GM12878 (cell line): ENCODE results near the gene PTRH2. TPM values are rescaled to one million over a fixed set of nuclear protein-coding genes. Genes with fewer than 3 reads are reported as not detected.

Source experiments
- ATAC-seq: fragments of 200-7000 bp; cut with Tn5 transposase; 3 replicates; pipeline ENCODE4 v1.9.1; 2020; ENCODE audit warnings: mild to moderate bottlenecking, moderate library complexity
- BruUV-seq: library from RNA; stranded (reverse); fragments of 400-500 nt; replicated peaks from 2 replicates; lab custom pipeline; 2021; lab: Mats Ljungman, UMichigan
- CTCF ChIA-PET: fragments of 300-600 bp; sonication (Branson Sonifier 250); formaldehyde crosslinking; extraction: SDS; loops from one replicate; lab custom pipeline; 2021; ENCODE audit warnings: inconsistent platforms; lab: Yijun Ruan, JAX
- POLR2A ChIA-PET: fragments of 350-600 bp; formaldehyde crosslinking; extraction: SDS; loops from one replicate; lab custom pipeline; 2021; ENCODE audit warnings: inconsistent platforms; lab: Charles Lee
- RAD21 ChIA-PET: fragments of 300-600 bp; sonication (Branson Sonifier 250); formaldehyde crosslinking; loops from one replicate; lab custom pipeline; 2023; ENCODE audit warnings: antibody characterized with exemption; ENCODE audit not compliant: unreplicated experiment; lab: Charles Lee
- SMC1A ChIA-PET: fragments of 300-600 bp; sonication (Branson Sonifier 250); formaldehyde crosslinking; loops from one replicate; lab custom pipeline; 2023; ENCODE audit not compliant: unreplicated experiment, uncharacterized antibody; lab: Charles Lee
- DNase-seq: peaks from one replicate; pipeline ENCODE4 v3.0.0-alpha.2; 2011; ENCODE audit warnings: low read depth, low spot score
- FAIRE-seq: peaks from 3 replicates; lab custom pipeline; 2011; peaks lifted over from hg19 to GRCh38; lab: Jason Lieb, UNC
- H2AFZ ChIP-seq: 2 replicates; pipeline ENCODE4 v1.6.0; 2011; ENCODE audit warnings: low read depth, low read length, control low read depth; ENCODE audit not compliant: control insufficient read depth
- H3K27ac ChIP-seq: 2 replicates; pipeline ENCODE4 v1.5.1; 2011; ENCODE audit warnings: control low read depth; ENCODE audit not compliant: control insufficient read depth, insufficient read depth
- H3K27me3 ChIP-seq, 2 experiments: replicated peaks in 1 of 2; 2 replicates each; pipeline versions ENCODE4 v1.6.0 to v1.6.1; 2011; ENCODE audit warnings: low read length in 1 of 2; ENCODE audit not compliant: control insufficient read depth in 2 of 2, insufficient read depth in 2 of 2
- H3K36me3 ChIP-seq, 2 experiments: 2 replicates each; pipeline ENCODE4 v1.5.1; 2011; ENCODE audit warnings: low read length in 1 of 2; ENCODE audit not compliant: control insufficient read depth in 2 of 2, insufficient read depth in 2 of 2
- H3K4me1 ChIP-seq: 2 replicates; pipeline ENCODE4 v1.6.1; 2011; ENCODE audit warnings: mild to moderate bottlenecking, low read length, moderate library complexity, mixed read lengths; ENCODE audit not compliant: control insufficient read depth, insufficient read depth
- H3K4me2 ChIP-seq: 2 replicates; pipeline ENCODE4 v1.6.0; 2011; ENCODE audit warnings: control low read depth; ENCODE audit not compliant: control insufficient read depth, insufficient read depth
- H3K4me3 ChIP-seq: fragments of 200-600 bp; sonication (generic); 2 replicates; pipeline ENCODE4 v1.5.1; 2016
- H3K79me2 ChIP-seq: 2 replicates; pipeline ENCODE4 v1.6.0; 2011; ENCODE audit warnings: low read length; ENCODE audit not compliant: control insufficient read depth, insufficient read depth
- H3K9ac ChIP-seq: 2 replicates; pipeline ENCODE4 v1.8.0; 2011; ENCODE audit warnings: low read length, control low read depth, mixed read lengths; ENCODE audit not compliant: control insufficient read depth, insufficient read depth
- H3K9me3 ChIP-seq: replicated peaks from 3 replicates; pipeline ENCODE4 v1.5.1; 2011; ENCODE audit warnings: mild to moderate bottlenecking, low read length; ENCODE audit not compliant: control insufficient read depth, insufficient read depth
- H4K20me1 ChIP-seq: 2 replicates; pipeline ENCODE4 v1.6.0; 2011; ENCODE audit not compliant: control insufficient read depth, insufficient read depth
- ATF7 ChIP-seq: fragments of 450-650 bp; IDR thresholded peaks from 2 replicates; pipeline ENCODE4 v1.6.1; 2016; ENCODE audit warnings: low read depth, mild to moderate bottlenecking
- EP300 ChIP-seq, 2 experiments: fragments of 150-350 bp in 1 of 2; IDR thresholded peaks; 2 replicates each; pipeline ENCODE4 v1.6.1; 2011 to 2012; ENCODE audit warnings: low read depth in 2 of 2, low read length in 2 of 2, borderline replicate concordance in 1 of 2, improper control_type of control experiment in 1 of 2, inconsistent platforms in 1 of 2; ENCODE audit not compliant: control insufficient read depth in 1 of 2
- IRF4 ChIP-seq: IDR thresholded peaks from 2 replicates; pipeline ENCODE4 v1.6.1; 2011; ENCODE audit warnings: low read depth, low read length
- NFYB ChIP-seq: IDR thresholded peaks from 2 replicates; pipeline ENCODE4 v1.6.1; 2011; ENCODE audit warnings: low read depth, mild to moderate bottlenecking, low read length, improper control_type of control experiment, moderate library complexity; ENCODE audit not compliant: insufficient read depth
- PML ChIP-seq: IDR thresholded peaks from 2 replicates; pipeline ENCODE4 v1.6.1; 2012; ENCODE audit warnings: low read length, inconsistent platforms
- RCOR1 ChIP-seq: conservative IDR thresholded peaks from 2 replicates; pipeline ENCODE4 v1.6.1; 2012; ENCODE audit warnings: low read depth, low read length, improper control_type of control experiment
- ZSCAN29 ChIP-seq: fragments of 450-650 bp; IDR thresholded peaks from 2 replicates; pipeline ENCODE4 v1.6.1; 2017; ENCODE audit warnings: mild to moderate bottlenecking, moderate library complexity
- WGBS: methylation state at CpG from one replicate; pipeline ENCODE4 v1.1.6; 2016; ENCODE audit warnings: low lambda C conversion rate; ENCODE audit not compliant: insufficient replicate concordance, insufficient coverage; ENCODE audit errors: missing lambda C conversion rate; 5-methylcytosine and 5-hydroxymethylcytosine counted together
- in situ Hi-C: fragments of 300-500 bp; cut with MboI; formaldehyde crosslinking; loops from 9 replicates; pipeline ENCODE4 v1.14.3; 2018; ENCODE audit warnings: mixed read lengths
- intact Hi-C: fragments of 100-400 bp; cut with micrococcal nuclease; formaldehyde crosslinking; loops from one replicate; pipeline ENCODE4 v1.14.2; 2022; ENCODE audit not compliant: unreplicated experiment
- polyA plus RNA-seq, 11 experiments: library from polyadenylated mRNA; depleted of rRNA in 4 of 11; unstranded in 6 of 11; stranded (reverse) in 5 of 11; fragments of >200 nt; fragmentation: Nextera tagmentation in 4 of 11; fragmentation: Illumina TruSeq in 1 of 11; extraction: Ambion mirVana in 4 of 11; extraction: Trizol in 1 of 11; gene quantifications; 1 replicate in 1 of 11; 2 replicates in 10 of 11; pipeline versions ENCODE4 v1.2.1 to v1.2.3, GENCODE V29; 2011 to 2016; ENCODE audit warnings: inconsistent platforms in 2 of 11, missing spikeins in 2 of 11, low read depth in 1 of 11
- total RNA-seq, 4 experiments: library from RNA; depleted of rRNA in 3 of 4; stranded (reverse); fragments of >200 nt in 3 of 4; fragmentation: Illumina TruSeq in 1 of 4; extraction: Trizol in 1 of 4; gene quantifications; 2 replicates each; pipeline versions ENCODE4 v1.2.1 to v1.2.3, GENCODE V29; 2013 to 2021
- TF ChIP-seq, protein P1 (sequence below): fragments of 450-650 bp; IDR thresholded peaks from 2 replicates; pipeline ENCODE4 v1.6.1; 2017; ENCODE audit warnings: antibody characterized with exemption, mild to moderate bottlenecking, moderate library complexity

Gene PTRH2
- total and polyA plus RNA-seq, 10 of the 15 experiments (the other 5 are each of a cell fraction or from before 2014, with no cell fraction given): 37.7 to 156 (median 63.4) TPM

DNA sequence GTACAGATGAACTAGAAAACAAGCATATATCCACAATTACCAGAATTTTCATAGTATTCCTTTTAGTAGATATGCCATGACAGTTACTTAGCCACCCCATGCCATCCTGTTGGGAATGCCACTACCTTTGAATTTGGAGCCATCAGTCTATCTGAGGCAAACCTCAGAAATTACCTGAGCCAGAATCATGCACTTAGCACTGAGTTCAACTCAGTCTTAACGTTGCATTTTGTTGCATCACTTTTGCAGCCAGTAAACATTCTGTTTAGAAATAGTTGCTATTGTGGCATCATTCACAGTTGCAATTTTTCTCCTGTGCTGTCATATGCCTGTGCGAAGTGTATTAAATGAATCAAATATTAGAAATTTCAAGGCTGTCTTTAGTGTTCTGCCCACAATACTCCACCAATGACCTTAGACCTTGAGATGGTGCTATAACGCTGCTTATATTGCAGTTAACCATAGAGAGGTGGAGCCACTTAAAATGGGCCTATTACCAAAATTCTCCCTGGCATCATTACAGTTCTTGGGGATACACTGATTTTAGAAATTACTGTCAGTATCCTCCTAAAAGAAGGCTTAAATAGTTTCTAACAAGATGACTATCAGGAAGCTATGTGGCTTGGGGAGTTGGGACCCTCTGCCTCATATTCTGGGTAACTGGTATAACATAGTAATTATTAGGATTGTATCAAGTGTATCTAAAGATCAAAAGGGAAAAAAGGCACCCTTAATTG, 11.1 kb downstream of the PTRH2 start:
- ATAC-seq (peak; percentile 18), FAIRE-seq (no peak), DNase-seq (no peak)
- CTCF ChIA-PET: no interaction called here
- peaks cover 53% of the 10 kb centered on the region for H3K79me2 ChIP-seq
- H2AFZ ChIP-seq: no peak overlapping the region
- H3K4me2 ChIP-seq: no peak overlapping the region
- H3K27ac ChIP-seq: no peak overlapping the region
- RAD21 ChIA-PET: no interaction called here
- H3K4me1 ChIP-seq: peaks cover 10% of the 10 kb centered on the region
- no peak for TF ChIP-seq ZSCAN29
- TF ChIP-seq ATF7: no peak
- TF ChIP-seq RCOR1: no peak
- no peak for TF ChIP-seq NFYB
- TF ChIP-seq PML: peak; percentile 27; the same call in 1 of the 2 replicates
- TF ChIP-seq, protein P1, sequence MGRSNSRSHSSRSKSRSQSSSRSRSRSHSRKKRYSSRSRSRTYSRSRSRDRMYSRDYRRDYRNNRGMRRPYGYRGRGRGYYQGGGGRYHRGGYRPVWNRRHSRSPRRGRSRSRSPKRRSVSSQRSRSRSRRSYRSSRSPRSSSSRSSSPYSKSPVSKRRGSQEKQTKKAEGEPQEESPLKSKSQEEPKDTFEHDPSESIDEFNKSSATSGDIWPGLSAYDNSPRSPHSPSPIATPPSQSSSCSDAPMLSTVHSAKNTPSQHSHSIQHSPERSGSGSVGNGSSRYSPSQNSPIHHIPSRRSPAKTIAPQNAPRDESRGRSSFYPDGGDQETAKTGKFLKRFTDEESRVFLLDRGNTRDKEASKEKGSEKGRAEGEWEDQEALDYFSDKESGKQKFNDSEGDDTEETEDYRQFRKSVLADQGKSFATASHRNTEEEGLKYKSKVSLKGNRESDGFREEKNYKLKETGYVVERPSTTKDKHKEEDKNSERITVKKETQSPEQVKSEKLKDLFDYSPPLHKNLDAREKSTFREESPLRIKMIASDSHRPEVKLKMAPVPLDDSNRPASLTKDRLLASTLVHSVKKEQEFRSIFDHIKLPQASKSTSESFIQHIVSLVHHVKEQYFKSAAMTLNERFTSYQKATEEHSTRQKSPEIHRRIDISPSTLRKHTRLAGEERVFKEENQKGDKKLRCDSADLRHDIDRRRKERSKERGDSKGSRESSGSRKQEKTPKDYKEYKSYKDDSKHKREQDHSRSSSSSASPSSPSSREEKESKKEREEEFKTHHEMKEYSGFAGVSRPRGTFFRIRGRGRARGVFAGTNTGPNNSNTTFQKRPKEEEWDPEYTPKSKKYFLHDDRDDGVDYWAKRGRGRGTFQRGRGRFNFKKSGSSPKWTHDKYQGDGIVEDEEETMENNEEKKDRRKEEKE: no peak
- TF ChIP-seq EP300 (IDR thresholded peaks at IDR 0.05; ENCODE audit: borderline replicate concordance in 1 of 2, control insufficient read depth in 1 of 2, low read depth in 2 of 2, low read length in 2 of 2): no peak
- no peak for TF ChIP-seq IRF4
- POLR2A ChIA-PET: no interaction called here
- H3K9me3 ChIP-seq: no peaks in the 10 kb centered on the region
- H3K36me3 ChIP-seq: peaks cover 12 to 41% of the 10 kb centered on the region in 2 experiments
- H4K20me1 ChIP-seq: no peaks in the 10 kb centered on the region
- in situ Hi-C loops: no loop called here
- no peak overlapping the region for H3K9ac ChIP-seq
- SMC1A ChIA-PET: no interaction called here
- H3K27me3 ChIP-seq: no peaks in the 10 kb centered on the region
- intact Hi-C loops: no loop called here
- no TSS peak for BruUV-seq
- 64% methylated on average over 3 of the region's 3 CpGs for WGBS
- no peak overlapping the region for H3K4me3 ChIP-seq
